Measurements from ENCODE around the gene BICC1.

The BICC1 gene

DNA sequence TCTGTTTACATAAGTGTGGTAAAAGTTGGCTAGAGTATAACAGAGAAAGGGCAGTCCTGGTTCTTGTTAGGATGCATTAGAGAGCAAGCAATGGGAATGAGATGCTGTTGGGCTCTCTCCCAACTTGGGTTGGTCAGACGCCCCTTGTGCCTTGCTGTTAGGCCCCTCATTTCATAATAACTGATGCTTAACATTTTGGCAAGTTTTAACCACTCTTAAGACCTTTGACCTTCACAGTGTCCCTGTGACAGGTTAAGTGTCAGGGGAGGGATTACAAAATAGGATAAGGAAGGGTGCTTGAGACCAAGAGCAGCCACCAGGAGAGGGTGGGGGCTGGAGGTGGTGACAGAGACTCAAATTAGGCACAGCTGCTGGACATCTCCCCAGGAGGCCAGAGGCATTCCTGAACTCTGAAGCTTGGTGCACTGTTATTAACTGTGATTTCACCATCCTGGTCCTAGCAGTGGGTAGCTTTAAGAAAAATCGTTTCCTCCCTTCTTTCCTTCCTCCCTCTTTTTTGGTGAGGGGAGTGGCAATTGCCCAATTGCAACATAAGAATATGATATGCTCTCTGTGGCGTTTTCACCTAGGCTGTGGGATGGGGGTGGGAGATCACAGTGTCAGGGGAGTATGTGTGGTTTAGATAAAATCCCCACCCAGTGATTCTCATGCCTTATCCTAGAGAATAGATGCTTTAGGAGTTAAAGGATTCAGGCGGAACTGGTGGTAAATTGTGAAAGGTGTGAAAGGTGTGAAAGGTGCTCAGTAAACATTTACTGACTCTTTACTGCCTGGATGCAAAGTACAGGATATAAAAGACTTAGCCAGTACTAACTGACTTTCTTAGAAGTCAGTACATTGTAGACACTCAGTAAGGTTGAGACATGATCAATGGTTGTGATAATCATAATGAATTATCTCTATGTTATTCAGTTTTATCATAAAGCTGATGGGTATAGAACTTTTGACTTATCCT lies 270.5 kb downstream of the BICC1 start:
- H3K27me3 ChIP-seq (ENCODE audit: insufficient read depth, low read length, poor library complexity, severe bottlenecking), result no peaks in the 10 kb centered on the region
- no peaks in the 10 kb centered on the region for H4K20me1 ChIP-seq (ENCODE audit: insufficient read depth, low read length, poor library complexity, severe bottlenecking)
- no peaks in the 10 kb centered on the region for H3F3A ChIP-seq (ENCODE audit: low read depth)
- no peak overlapping the region for H3K4me2 ChIP-seq (ENCODE audit: low read depth, low read length, poor library complexity, severe bottlenecking)
- no peak overlapping the region for H3K9ac ChIP-seq (ENCODE audit: low read depth, low read length, poor library complexity, severe bottlenecking)
- TF ChIP-seq CTCF (conservative IDR thresholded peaks at IDR 0.05; ENCODE audit: low read length) (no peak), EZH2phosphoT487 (IDR thresholded peaks at IDR 0.05; ENCODE audit: borderline replicate concordance) (no peak)
- H3K36me3 ChIP-seq (ENCODE audit: insufficient read depth, low read length), result no peaks in the 10 kb centered on the region
- H3K79me2 ChIP-seq (ENCODE audit: insufficient read depth, low read length), result no peaks in the 10 kb centered on the region
- no peaks in the 10 kb centered on the region for H3K9me3 ChIP-seq (ENCODE audit: insufficient read depth, low read depth, low read length)
- no peak overlapping the region for H3K4me3 ChIP-seq (ENCODE audit: low read length, poor library complexity, severe bottlenecking)
- no peaks in the 10 kb centered on the region for H3K9me2 ChIP-seq (replicated peaks; ENCODE audit: low read depth, low read length)
- no peak overlapping the region; the same call in 1 of the 2 replicates for H2AFZ ChIP-seq (ENCODE audit: low read length)
- H3K4me1 ChIP-seq (ENCODE audit: insufficient read depth, low read length, poor library complexity, severe bottlenecking), result no peaks in the 10 kb centered on the region

DNA sequence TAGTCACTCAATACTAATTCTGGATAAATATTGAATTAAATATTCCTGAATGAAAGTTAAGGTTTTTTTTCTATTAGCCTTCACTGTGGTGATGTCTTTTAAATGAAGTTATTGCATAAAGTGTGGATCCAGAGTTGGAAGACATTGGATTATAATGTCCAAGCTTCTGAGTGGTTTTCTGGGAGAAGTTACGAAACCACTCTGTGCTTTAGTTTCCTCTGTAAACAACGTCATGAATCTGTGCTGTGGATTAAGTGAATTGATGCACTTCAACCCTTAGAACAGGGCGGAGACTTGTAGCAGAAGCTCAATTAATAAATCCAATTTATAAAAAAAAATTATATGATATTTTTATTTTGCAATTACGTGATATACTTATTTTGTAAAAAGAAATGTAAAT lies 271.7 kb downstream of the BICC1 start:
- no peak overlapping the region for H3K4me2 ChIP-seq (ENCODE audit: low read depth, low read length, poor library complexity, severe bottlenecking)
- H3K79me2 ChIP-seq (ENCODE audit: insufficient read depth, low read length), result no peaks in the 10 kb centered on the region
- H2AFZ ChIP-seq (ENCODE audit: low read length), result no peak overlapping the region
- H4K20me1 ChIP-seq (ENCODE audit: insufficient read depth, low read length, poor library complexity, severe bottlenecking), result no peaks in the 10 kb centered on the region
- H3K4me1 ChIP-seq (ENCODE audit: insufficient read depth, low read length, poor library complexity, severe bottlenecking), result no peaks in the 10 kb centered on the region
- no peak for TF ChIP-seq EZH2phosphoT487 (IDR thresholded peaks at IDR 0.05; ENCODE audit: borderline replicate concordance)
- no peak for TF ChIP-seq CTCF (conservative IDR thresholded peaks at IDR 0.05; ENCODE audit: low read length)
- H3K9me2 ChIP-seq (replicated peaks; ENCODE audit: low read depth, low read length), result no peaks in the 10 kb centered on the region
- no peaks in the 10 kb centered on the region for H3K9me3 ChIP-seq (ENCODE audit: insufficient read depth, low read depth, low read length)
- H3K36me3 ChIP-seq (ENCODE audit: insufficient read depth, low read length), result no peaks in the 10 kb centered on the region
- H3K4me3 ChIP-seq (ENCODE audit: low read length, poor library complexity, severe bottlenecking), result no peak overlapping the region
- no peaks in the 10 kb centered on the region for H3K27me3 ChIP-seq (ENCODE audit: insufficient read depth, low read length, poor library complexity, severe bottlenecking)
- no peaks in the 10 kb centered on the region for H3F3A ChIP-seq (ENCODE audit: low read depth)
- no peak overlapping the region for H3K9ac ChIP-seq (ENCODE audit: low read depth, low read length, poor library complexity, severe bottlenecking)

GRCh38 chr10:58785354-58785753 lies 272.7 kb downstream of the BICC1 start:
- TF ChIP-seq CTCF (conservative IDR thresholded peaks at IDR 0.05; ENCODE audit: low read length), result no peak
- no peak for TF ChIP-seq EZH2phosphoT487 (IDR thresholded peaks at IDR 0.05; ENCODE audit: borderline replicate concordance)
- Histone ChIP-seq H3K9me3 (ENCODE audit: insufficient read depth, low read depth, low read length) (no peaks in the 10 kb centered on the region), H3K9me2 (replicated peaks; ENCODE audit: low read depth, low read length) (no peaks in the 10 kb centered on the region), H3K27me3 (ENCODE audit: insufficient read depth, low read length, poor library complexity, severe bottlenecking) (no peaks in the 10 kb centered on the region), H3K36me3 (ENCODE audit: insufficient read depth, low read length) (no peaks in the 10 kb centered on the region), H4K20me1 (ENCODE audit: insufficient read depth, low read length, poor library complexity, severe bottlenecking) (no peaks in the 10 kb centered on the region), H2AFZ (ENCODE audit: low read length) (no peak overlapping the region), H3K4me1 (ENCODE audit: insufficient read depth, low read length, poor library complexity, severe bottlenecking) (no peaks in the 10 kb centered on the region), H3K4me2 (ENCODE audit: low read depth, low read length, poor library complexity, severe bottlenecking) (no peak overlapping the region), H3F3A (ENCODE audit: low read depth) (no peaks in the 10 kb centered on the region), H3K9ac (ENCODE audit: low read depth, low read length, poor library complexity, severe bottlenecking) (no peak overlapping the region), H3K4me3 (ENCODE audit: low read length, poor library complexity, severe bottlenecking) (no peak overlapping the region), H3K79me2 (ENCODE audit: insufficient read depth, low read length) (no peaks in the 10 kb centered on the region)
